DMS153 (cell line): ENCODE results near the gene SENP5.

Source experiments
- DNase-seq: peaks from one replicate; lab custom pipeline; 2025; lab: John Stamatoyannopoulos, UW

Gene SENP5

GRCh38 chr3:196889844-196890708, 22.4 kb downstream of the SENP5 start:
- no peak for DNase-seq

DNA sequence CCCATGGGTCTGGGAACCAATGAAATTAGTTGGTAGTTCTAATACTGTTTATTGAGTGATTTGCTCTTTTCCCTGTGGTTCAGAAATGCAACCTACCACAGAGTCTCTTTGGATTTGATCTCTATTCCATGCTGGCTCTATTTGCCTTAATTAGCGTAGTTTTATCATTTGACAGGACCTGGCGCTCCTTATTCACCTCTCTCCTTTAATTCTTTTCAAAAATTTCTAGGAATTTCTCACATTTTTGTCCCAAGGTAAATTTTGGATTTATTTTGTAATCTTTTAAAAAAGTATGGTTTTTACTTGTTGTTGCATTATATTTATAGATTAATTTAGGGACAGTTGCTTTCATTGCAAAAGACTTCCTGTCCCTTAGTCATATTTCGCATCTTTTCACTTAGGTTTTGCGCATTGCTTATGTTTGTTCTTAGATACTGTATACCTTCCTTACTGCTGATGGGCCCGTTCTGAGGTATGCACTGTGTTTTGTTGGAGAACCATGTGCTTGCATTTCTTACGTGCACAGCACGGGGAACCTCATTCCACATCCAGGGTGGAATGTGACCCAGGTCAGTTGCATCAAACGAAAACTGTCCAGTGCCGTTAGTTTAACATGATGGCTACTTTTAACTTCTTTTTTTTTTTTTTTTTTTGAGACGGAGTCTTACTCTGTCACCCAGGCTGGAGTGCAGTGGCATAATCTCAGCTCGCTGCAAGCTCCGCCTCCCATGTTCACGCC, 27.0 kb downstream of the SENP5 start:
- DNase-seq, result no peak

GRCh38 chr3:196896229-196896628, 28.5 kb downstream of the SENP5 start:
- no peak for DNase-seq

DNA sequence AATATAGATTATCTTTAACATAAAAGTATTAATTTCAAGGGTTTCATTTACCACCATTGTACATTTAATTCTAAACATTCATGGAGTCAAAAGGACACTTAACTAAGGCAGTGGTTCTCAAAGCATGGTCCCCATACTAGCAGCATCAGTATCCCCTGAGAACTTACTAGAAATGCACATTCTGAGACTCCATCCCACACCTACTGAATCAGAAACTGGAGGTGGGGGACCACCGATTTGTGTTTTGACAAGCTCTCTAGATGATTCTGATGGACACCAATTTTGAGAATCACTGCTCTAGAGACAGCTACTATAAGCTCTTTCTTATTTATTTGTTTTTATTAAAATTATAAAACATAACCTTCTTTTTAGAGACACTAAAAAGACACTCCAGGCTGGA, 34.0 kb downstream of the SENP5 start:
- DNase-seq, result no peak

- no peak for DNase-seq
Measured at GRCh38 chr3:196902296-196902695, 34.6 kb downstream of the SENP5 start.

DNA sequence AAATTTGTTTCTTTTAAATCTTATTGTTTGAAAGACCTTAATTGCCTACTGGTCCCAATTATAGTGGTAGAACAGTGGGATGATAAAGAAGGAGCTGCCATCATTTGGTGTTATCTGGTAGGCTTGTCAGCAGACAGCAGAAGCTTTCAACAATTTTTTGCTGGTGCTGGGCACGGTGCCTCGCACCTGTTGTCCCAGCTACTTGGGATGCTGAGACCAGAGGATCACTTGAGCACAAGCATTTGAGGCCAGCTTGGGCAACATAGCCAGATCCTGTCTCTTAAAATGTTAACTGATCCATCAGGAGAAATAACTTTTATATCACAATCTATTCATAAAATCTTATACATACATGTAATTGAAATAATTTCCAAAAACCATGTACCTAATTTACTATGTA, 36.0 kb downstream of the SENP5 start:
- DNase-seq, result no peak

GRCh38 chr3:196914866-196915265, 47.1 kb downstream of the SENP5 start:
- no peak for DNase-seq

- DNase-seq, result no peak
Measured at GRCh38 chr3:196915375-196915774, 47.7 kb downstream of the SENP5 start.

- no peak for DNase-seq
Measured at GRCh38 chr3:196916221-196916620, 48.5 kb downstream of the SENP5 start.

- DNase-seq, result no peak
Measured at GRCh38 chr3:196916995-196917394, 49.3 kb downstream of the SENP5 start.

DNA sequence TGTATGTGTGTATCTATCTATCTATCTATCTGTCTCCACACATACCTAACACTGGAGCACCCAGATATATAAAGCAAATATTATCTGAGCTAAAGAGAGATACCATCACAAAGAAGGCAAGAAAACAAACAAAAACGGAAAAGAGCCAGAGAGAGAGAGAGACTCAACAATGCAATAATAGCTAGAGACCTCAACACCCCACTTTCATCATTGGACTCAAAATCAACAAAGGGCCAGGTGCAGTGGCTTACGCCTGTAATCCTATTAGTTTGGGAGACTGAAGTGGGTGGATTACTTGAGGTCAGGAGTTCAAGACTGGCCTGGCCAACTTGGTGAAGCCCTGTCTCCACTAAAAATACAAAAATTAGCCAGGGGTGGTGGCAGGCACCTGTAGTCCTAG, 51.2 kb downstream of the SENP5 start:
- DNase-seq, result no peak

- DNase-seq, result no peak
Measured at GRCh38 chr3:196920733-196921132, 53.0 kb downstream of the SENP5 start.

DNA sequence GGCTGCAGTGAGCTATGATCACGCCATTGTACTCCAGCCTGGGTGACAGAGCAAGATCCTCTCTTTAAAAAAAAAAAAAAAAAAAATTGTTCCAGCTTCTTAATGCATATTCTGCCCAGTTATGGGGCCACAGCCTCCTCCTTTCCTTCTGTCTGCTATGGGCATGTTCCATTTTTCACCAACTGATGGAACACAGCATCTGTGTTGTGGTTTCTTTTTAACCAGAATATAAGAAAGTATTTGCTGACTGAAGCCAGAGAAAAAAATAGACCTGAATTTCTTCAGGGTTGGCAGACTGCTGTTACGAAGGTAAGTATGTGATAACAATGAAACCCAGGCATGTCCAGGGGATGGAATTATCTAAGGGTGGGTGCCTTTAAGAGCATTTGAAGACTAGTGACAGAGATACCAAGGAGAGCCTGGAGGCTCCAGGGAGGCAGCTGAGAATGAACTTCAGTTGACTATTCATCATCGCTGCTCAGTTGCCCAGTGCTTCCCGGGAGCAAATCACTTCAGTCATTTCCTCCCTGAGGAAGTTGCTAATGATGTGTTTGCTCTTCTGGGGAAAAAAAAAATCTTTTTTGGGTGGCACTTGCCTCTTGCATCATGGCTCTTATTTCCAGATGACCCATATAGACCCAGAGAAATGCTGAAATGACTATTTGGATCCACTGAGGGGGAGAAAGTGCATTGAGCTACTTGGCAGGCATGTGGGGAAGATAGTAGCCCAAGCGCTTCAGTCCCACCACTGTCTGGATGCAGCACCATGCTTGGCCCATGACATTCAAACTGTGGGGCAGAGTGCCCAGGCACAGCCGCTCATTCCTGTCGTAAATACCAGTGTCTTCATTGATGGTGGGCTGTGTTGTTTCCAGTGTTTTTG, 60.1 kb downstream of the SENP5 start:
- DNase-seq, result no peak

DNA sequence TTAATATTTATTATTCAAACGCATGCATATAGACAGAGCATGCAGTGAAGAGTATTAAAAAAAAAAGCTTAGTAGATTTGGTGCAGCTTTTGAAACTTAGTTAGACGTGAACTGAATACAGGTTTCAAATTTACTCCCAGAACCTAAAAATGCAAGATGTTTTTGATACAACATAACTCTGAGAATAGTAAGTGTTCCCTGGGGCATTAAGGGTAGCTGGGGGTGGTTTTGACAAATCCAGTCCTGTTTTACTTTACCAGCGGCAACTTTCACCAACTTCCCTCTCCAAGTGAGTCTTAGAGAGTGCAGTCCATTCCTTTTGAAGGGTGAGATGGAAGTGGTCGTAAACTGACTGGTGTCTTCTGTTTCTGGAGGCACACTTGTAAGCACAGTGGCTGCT, 63.4 kb downstream of the SENP5 start:
- no peak for DNase-seq

DNA sequence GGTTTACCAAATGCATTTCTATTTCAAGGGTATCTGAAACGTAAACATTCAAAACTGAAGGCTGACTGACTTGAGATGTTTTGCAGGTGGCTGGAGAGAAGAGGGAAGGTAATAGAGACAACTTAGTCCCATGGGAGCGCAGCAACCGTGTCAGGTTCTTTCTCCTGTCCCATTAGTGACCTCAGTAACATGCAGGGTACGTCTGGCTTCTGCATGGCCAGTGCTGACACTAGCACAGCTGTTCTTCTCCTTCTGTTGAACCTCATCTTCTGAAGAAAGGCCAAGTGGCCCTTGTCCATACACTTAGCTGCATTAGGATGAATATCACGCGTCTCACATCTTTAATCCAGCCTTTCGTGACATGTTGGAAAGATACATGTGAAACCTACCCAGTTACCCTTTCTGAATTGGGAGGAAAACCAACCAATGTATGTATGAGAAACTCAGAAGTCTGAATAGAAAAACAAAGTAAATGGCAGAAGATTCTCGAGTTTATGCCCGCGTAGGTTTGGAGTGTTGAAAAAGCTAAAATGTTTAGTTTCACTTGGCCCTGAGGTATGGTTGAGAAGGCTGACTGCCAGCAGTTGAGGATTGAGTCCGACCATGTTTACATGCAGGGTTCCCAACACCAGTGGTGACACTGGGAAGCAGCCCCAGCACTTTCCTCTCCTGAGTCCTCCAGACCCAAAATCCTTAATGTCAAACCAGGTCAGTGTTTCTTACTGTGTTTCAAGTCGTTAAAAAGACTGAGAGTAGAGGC, 64.3 kb downstream of the SENP5 start:
- no peak for DNase-seq

- no peak for DNase-seq
Measured at GRCh38 chr3:196932600-196932999, 64.9 kb downstream of the SENP5 start.

DNA sequence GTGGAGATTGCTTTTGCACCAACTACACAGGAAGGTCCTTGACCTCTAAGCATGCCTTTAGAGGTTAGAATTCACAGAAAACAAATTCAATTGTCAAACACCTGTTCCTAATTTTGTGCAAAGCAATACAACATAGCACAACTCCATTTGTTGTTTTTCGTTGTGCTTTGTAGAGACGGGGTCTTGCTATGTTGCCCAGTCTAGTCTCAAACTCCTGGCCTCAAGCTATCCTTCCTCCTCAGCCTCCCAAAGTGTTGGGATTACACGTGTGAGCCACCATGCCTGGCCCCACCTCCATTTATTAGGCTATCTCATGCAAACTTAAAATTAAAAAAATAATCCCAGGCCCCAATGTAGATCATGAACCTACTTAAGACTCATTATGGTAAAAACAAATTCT, 68.6 kb downstream of the SENP5 start:
- no peak for DNase-seq

GRCh38 chr3:196938124-196938523, 70.4 kb downstream of the SENP5 start:
- DNase-seq, result no peak

GRCh38 chr3:196938576-196938975, 70.9 kb downstream of the SENP5 start:
- no peak for DNase-seq

DNA sequence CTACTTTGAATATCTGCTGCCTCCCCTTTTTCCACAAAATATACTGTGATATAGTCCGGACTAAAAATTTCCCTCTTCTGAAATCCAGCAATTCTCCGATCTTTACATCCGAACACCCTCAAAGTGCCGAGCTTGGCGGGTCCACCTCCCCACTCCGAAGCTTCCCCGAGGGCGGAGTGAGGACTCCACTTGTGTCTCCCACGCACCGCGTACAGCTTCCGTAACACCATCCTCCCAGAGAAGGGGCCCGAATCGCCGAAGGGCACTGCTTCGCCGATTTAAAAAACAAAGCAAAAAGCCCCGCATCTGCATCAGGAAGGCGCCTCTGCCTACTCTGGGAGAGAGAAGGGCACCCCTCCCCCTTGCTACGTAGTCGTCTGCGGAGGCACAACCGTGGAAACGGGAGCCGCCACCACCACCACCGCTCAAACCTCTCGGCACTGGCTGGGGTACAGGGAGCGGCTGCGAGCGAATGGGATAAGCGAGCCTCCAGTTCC, 74.1 kb downstream of the SENP5 start:
- no peak for DNase-seq

- DNase-seq, result peak; percentile 96
Measured at GRCh38 chr3:196942226-196942914, 74.7 kb downstream of the SENP5 start, which contains the start of gene NCBP2. Gene NCBP2 (minus strand): TSS chr3:196942528. CDS start chr3:196942503, 25 bp downstream.
